Suprapubic skin (tissue), 4 donors: ENCODE data around the gene ZNF444.

Experiments used
- EP300 ChIP-seq: sonication (generic); formaldehyde crosslinking; IDR thresholded peaks from one replicate; pipeline ENCODE4 v1.6.1; 2017; ENCODE audit warnings: antibody characterized with exemption
- POLR2A ChIP-seq, 2 donors: fragments of 450-650 bp; IDR thresholded peaks; one replicate each; pipeline ENCODE4 v1.6.1; 2017; ENCODE audit warnings: antibody characterized with exemption in 2 of 2, mild to moderate bottlenecking in 2 of 2, moderate library complexity in 2 of 2
- POLR2AphosphoS5 ChIP-seq, 3 donors: sonication (generic); formaldehyde crosslinking; IDR thresholded peaks; one replicate each; pipeline ENCODE4 v1.6.1; 2017; ENCODE audit warnings: antibody characterized with exemption in 3 of 3
- TF ChIP-seq, protein P1 (sequence below), 2 donors: fragments of 200-600 bp in 1 of 2; fragments of 450-650 bp in 1 of 2; sonication (generic) in 1 of 2; IDR thresholded peaks; one replicate each; pipeline ENCODE4 v1.5.1; 2016 to 2019; ENCODE audit warnings: antibody characterized with exemption in 2 of 2, mild to moderate bottlenecking in 1 of 2, moderate library complexity in 1 of 2

DNA sequence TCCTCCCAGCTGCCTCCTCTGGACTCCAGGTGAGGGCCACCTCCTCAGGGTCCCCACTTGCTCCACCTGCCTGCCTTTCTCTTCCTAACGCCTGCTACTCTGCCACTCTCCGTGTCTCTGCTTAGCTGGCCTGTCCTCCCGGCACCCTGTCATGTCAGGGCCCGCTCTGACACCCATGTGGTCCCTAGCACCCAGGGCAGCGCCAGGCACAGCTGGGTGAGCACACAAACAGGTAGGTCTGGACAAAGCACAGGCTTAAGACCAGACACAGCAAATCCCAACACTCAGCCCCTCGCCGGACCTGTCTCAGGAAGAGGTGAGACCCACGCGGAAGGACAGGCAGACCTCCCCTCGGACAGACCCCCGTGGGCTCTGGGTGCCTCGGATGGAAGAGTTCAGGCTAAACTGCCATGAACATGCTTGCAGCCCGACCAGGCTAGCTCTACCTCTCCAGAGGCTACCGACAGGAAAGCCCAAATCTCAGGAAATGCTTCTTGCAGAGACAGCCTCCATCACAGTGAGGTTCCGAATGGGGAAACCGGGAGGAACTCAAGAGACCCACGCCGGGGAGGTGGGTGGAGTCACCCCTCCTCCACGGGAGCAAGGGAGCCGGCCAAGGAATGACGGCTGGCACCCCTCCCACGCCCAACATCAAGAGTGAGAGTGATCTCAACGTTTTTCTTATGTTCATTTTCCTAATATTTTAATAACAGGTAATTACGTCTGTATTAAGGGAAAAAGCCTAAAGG lies 32.5 kb upstream of the ZNF444 start:
- TF ChIP-seq, protein P1, sequence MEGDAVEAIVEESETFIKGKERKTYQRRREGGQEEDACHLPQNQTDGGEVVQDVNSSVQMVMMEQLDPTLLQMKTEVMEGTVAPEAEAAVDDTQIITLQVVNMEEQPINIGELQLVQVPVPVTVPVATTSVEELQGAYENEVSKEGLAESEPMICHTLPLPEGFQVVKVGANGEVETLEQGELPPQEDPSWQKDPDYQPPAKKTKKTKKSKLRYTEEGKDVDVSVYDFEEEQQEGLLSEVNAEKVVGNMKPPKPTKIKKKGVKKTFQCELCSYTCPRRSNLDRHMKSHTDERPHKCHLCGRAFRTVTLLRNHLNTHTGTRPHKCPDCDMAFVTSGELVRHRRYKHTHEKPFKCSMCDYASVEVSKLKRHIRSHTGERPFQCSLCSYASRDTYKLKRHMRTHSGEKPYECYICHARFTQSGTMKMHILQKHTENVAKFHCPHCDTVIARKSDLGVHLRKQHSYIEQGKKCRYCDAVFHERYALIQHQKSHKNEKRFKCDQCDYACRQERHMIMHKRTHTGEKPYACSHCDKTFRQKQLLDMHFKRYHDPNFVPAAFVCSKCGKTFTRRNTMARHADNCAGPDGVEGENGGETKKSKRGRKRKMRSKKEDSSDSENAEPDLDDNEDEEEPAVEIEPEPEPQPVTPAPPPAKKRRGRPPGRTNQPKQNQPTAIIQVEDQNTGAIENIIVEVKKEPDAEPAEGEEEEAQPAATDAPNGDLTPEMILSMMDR (IDR thresholded peaks at IDR 0.05) = no peak
- no peak for TF ChIP-seq POLR2AphosphoS5 (IDR thresholded peaks at IDR 0.05)
- no peak for TF ChIP-seq EP300
- TF ChIP-seq POLR2A (IDR thresholded peaks at IDR 0.05) = no peak
